ENCODE data around the gene RBM12. TPM values are rescaled to one million over a fixed set of nuclear protein-coding genes. Genes with fewer than 3 reads are reported as not detected.

The RBM12 gene
- total and polyA plus RNA-seq, 4 donors, result 9.5 to 75.0 (median 39.4) TPM

DNA sequence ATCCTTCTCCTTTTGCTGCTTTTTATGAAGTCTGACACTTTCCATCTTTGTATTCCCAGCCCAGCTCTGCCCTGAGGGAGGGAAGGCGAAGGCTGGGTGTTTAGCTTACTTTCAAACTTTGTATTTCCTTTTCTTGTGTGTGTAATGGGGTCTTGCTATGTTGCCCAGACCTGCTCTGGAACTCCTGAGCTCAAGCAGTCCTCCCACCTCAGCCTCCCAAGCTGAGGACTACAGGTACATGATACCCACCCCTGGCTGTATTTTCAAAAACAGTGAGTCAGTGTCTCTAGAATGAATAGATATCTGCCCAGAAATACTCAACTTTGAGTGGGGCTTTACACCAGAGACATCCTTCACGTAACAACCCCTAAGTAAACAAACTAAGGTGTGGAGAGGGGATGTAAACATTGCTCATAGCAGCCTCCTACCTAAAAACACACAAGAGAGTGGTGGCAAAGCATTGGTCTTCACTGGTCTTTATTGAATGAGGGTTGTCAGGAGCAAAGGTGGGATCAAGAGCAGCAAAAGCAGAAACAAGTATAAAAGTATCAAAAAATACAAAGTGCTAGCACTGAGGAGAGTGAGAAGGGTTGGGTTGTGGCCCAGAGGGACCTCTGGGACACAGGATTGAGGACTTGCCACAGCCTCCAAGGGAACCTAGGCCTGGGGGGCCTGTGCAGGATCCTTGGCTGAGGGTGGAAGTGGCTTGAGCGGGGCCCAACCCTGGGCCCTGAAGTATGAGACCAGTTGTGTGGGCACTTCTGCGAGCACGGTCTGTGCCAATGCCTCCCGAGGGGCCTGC, 38.9 kb downstream of the RBM12 start:
- Histone ChIP-seq H3K4me1 (ENCODE audit: control insufficient read depth in 5 of 5, insufficient read depth in 5 of 5, low read length in 5 of 5) (no peaks in the 10 kb centered on the region), H3K4me3 (no peak overlapping the region), H3K9ac (ENCODE audit: insufficient read depth in 1 of 2, low read length in 2 of 2) (no peak overlapping the region), H3K27me3 (ENCODE audit: control insufficient read depth in 3 of 3, insufficient read depth in 3 of 3, low read length in 2 of 3) (no peaks in the 10 kb centered on the region), H3K36me3 (ENCODE audit: control insufficient read depth in 4 of 4, insufficient read depth in 4 of 4, low read length in 4 of 4) (peaks cover 19 to 35% (median 28%) of the 10 kb centered on the region in 4 donors), H3K9me3 (ENCODE audit: control insufficient read depth in 4 of 4, insufficient read depth in 3 of 4, low read length in 3 of 4) (no peaks in the 10 kb centered on the region), H3K27ac (ENCODE audit: low read depth in 1 of 2, low read length in 1 of 2) (no peak overlapping the region)
- no peak for DNase-seq
- ATAC-seq (ENCODE audit: insufficient read depth, low FRiP score), result no peak
- TF ChIP-seq, protein P1, sequence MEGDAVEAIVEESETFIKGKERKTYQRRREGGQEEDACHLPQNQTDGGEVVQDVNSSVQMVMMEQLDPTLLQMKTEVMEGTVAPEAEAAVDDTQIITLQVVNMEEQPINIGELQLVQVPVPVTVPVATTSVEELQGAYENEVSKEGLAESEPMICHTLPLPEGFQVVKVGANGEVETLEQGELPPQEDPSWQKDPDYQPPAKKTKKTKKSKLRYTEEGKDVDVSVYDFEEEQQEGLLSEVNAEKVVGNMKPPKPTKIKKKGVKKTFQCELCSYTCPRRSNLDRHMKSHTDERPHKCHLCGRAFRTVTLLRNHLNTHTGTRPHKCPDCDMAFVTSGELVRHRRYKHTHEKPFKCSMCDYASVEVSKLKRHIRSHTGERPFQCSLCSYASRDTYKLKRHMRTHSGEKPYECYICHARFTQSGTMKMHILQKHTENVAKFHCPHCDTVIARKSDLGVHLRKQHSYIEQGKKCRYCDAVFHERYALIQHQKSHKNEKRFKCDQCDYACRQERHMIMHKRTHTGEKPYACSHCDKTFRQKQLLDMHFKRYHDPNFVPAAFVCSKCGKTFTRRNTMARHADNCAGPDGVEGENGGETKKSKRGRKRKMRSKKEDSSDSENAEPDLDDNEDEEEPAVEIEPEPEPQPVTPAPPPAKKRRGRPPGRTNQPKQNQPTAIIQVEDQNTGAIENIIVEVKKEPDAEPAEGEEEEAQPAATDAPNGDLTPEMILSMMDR (IDR thresholded peaks at IDR 0.05; ENCODE audit: control extremely low read depth, extremely low read depth), result no peak
- WGBS, 2 donors, result 91 to 95% methylated on average over 6 of the region's 6 CpGs

DNA sequence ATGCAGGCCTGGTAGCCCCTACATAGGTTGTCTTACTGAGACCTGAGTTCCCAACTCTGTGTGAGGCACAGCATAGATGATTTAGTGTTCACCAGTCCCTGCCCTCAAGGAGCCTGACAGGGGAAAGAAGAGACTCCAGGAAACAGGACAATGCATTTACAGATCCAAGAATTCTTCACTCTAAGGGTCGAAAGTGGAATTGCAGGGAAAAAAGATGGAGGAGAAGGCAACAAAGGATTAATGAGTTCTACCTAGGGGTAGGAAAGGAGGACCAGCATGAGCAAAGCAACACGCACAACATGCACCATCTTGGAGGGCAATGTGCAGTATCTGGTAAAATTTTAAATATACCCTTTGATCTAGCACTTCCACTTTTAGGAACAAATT, 43.1 kb downstream of the RBM12 start:
- H3K27ac ChIP-seq (ENCODE audit: low read depth in 1 of 2, low read length in 1 of 2), result no peak overlapping the region
- H3K9me3 ChIP-seq (ENCODE audit: control insufficient read depth in 4 of 4, insufficient read depth in 3 of 4, low read length in 3 of 4), result no peaks in the 10 kb centered on the region
- H3K27me3 ChIP-seq (ENCODE audit: control insufficient read depth in 3 of 3, insufficient read depth in 3 of 3, low read length in 2 of 3), result peaks cover 0 to 2% (median 0%) of the 10 kb centered on the region in 3 donors
- peaks cover 0 to 24% (median 12%) of the 10 kb centered on the region in 5 donors for H3K4me1 ChIP-seq (ENCODE audit: control insufficient read depth in 5 of 5, insufficient read depth in 5 of 5, low read length in 5 of 5)
- H3K9ac ChIP-seq (ENCODE audit: insufficient read depth in 1 of 2, low read length in 2 of 2), result no peak overlapping the region
- TF ChIP-seq, protein P1 (IDR thresholded peaks at IDR 0.05; ENCODE audit: control extremely low read depth, extremely low read depth), result no peak
- 92 to 98% methylated on average over 2 of the region's 2 CpGs for WGBS, 2 donors
- H3K36me3 ChIP-seq (ENCODE audit: control insufficient read depth in 4 of 4, insufficient read depth in 4 of 4, low read length in 4 of 4), result peaks cover 9 to 16% (median 12%) of the 10 kb centered on the region in 4 donors
- H3K4me3 ChIP-seq, result no peak overlapping the region
- ATAC-seq (ENCODE audit: insufficient read depth, low FRiP score) (no peak), DNase-seq (no peak)

DNA sequence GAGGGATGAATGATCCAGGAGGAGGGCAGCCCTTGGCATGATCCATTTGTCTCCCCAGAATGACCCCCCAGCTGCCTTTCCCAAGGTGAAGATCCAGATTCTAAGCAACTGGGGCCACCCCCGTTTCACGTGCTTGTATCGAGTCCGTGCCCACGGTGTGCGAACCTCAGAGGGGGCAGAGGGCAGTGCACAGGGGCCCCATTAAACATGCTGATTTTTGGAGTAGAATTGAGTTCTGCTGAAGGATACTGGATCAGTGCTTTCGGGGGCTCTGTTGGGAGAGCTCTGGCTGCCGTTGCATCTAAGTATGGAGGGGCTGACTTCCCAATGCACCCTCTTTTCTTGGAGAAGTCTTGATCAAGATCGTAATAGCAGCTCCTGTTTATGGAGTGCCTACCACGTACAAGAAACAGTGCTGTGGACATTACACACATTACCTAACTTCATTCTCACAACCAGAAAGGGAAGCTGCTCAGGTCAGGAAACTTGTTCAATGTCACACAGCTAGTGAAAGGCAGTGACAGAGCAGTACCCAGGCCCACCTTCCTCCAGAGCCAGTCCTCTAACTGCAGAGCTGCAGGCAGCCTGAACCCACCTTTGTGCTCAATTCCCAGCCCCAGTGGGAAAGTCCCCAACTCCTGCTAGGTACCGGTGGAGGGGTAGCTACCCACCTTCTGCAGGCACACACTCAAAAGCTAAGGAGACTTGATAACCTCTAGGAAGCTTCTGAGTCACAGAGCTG, 43.7 kb downstream of the RBM12 start:
- Histone ChIP-seq H3K27ac (ENCODE audit: low read depth in 1 of 2, low read length in 1 of 2) (no peak overlapping the region), H3K36me3 (ENCODE audit: control insufficient read depth in 4 of 4, insufficient read depth in 4 of 4, low read length in 4 of 4) (peaks cover 6 to 11% (median 7%) of the 10 kb centered on the region in 4 donors), H3K9me3 (ENCODE audit: control insufficient read depth in 4 of 4, insufficient read depth in 3 of 4, low read length in 3 of 4) (no peaks in the 10 kb centered on the region), H3K4me1 (ENCODE audit: control insufficient read depth in 5 of 5, insufficient read depth in 5 of 5, low read length in 5 of 5) (peaks cover 0 to 24% (median 12%) of the 10 kb centered on the region in 5 donors), H3K4me3 (no peak overlapping the region), H3K27me3 (ENCODE audit: control insufficient read depth in 3 of 3, insufficient read depth in 3 of 3, low read length in 2 of 3) (peaks cover 0 to 2% (median 0%) of the 10 kb centered on the region in 3 donors), H3K9ac (ENCODE audit: insufficient read depth in 1 of 2, low read length in 2 of 2) (no peak overlapping the region)
- DNase-seq (no peak), ATAC-seq (ENCODE audit: insufficient read depth, low FRiP score) (no peak)
- TF ChIP-seq, protein P1 (IDR thresholded peaks at IDR 0.05; ENCODE audit: control extremely low read depth, extremely low read depth), result no peak
- 83 to 92% methylated on average over 11 of the region's 11 CpGs for WGBS, 2 donors

Data from lung (tissue), 12 donors.